Measurements from ENCODE around the gene CTBS.

Gene CTBS

DNA sequence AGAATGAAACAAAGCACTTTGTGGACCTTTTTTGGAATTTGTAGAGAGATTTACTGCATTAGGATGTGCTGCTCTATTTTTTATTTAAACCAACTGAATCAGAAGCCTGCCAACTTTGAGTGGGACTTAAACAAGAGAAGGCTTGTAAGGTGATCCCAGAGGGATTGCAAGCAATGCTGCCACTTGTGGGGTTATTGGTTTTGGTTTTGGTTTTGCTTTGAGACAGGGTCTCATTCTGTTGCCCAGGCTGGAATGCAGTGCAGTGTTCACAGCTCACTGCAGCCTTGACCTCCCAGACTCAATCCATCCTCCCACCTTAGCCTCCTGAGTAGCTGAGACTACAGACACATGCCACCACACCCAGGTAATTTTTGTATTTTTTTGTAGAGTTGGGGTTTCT lies 35.6 kb downstream of the CTBS start:
- no peak overlapping the region for H3K23ac ChIP-seq (ENCODE audit: low read length)
- no peak overlapping the region for H2BK120ac ChIP-seq (ENCODE audit: low read depth, low read length)
- no peak overlapping the region for H2BK5ac ChIP-seq (ENCODE audit: low read length)
- H2AK5ac ChIP-seq (ENCODE audit: low read length) = no peak overlapping the region
- H2BK15ac ChIP-seq (replicated peaks; ENCODE audit: low read depth) = no peak overlapping the region
- DNase-seq = no peak
- H3K4me3 ChIP-seq (ENCODE audit: low read length) = no peak overlapping the region
- H3K36me3 ChIP-seq (ENCODE audit: control insufficient read depth, insufficient read depth, low read length) = no peaks in the 10 kb centered on the region
- H3K27ac ChIP-seq (ENCODE audit: low read depth, low read length) = no peak overlapping the region
- no peaks in the 10 kb centered on the region for H3K79me2 ChIP-seq (ENCODE audit: control insufficient read depth, insufficient read depth, low read length)
- H3K18ac ChIP-seq (ENCODE audit: low read length) = no peak overlapping the region
- H4K8ac ChIP-seq (ENCODE audit: low read depth, low read length) = no peak overlapping the region
- no peaks in the 10 kb centered on the region for H3K27me3 ChIP-seq (ENCODE audit: insufficient read depth, low read length, poor library complexity)
- H3K56ac ChIP-seq (ENCODE audit: low read length) = no peak overlapping the region
- H3K4me2 ChIP-seq (ENCODE audit: low read length) = no peak overlapping the region
- no peak overlapping the region for H3K9ac ChIP-seq (ENCODE audit: low read length)
- H3K4me1 ChIP-seq (ENCODE audit: control insufficient read depth, low read depth, low read length) = no peaks in the 10 kb centered on the region
- H4K5ac ChIP-seq (ENCODE audit: low read length) = no peak overlapping the region
- no peak overlapping the region for H3K4ac ChIP-seq (ENCODE audit: low read depth, low read length)
- H3K79me1 ChIP-seq (ENCODE audit: low read length) = no peaks in the 10 kb centered on the region

DNA sequence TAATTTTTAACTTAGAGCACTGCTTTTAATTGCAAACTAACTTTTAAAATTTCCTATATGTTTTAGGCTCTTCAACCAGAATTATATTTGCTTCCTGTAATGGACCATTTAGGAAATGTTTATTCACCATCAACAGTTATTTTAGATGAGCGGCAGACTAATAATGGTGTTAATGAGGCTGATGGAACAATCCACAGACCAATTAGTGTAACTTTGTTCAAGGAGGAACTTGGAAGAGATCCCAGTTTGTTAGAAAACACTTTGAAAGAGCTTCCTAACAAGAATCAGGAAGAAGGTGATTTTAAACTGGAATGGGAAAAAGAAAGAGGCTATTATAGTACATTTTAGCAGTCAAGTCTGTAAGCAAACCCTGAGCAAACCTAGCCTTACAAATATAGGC lies 48.5 kb downstream of the CTBS start:
- no CpG with 5 or more reads among the region's 1 CpG for WGBS (ENCODE audit: extremely low coverage, insufficient coverage, low lambda C conversion rate)

DNA sequence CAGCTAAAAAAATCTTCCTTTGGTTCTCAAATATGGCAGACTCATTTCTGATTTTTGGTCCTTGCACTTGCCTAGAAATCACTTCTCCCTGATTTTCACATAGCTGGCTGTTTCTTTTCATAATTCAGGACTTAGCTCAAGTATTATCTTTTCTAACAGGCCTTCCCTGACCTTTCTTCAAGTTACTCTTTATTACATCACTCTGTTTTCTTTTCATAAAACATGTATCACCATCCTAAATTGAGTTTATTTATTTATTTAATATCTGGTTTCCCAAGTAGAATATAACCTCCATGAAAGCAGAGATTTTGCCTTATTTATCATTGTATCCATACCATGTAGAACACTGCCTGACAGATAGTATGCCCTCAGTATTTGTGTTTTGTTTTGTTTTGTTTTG lies 49.6 kb downstream of the CTBS start:
- Histone ChIP-seq H3K4me2 (ENCODE audit: low read length) (no peak overlapping the region), H3K79me1 (ENCODE audit: low read length) (no peaks in the 10 kb centered on the region), H3K79me2 (ENCODE audit: control insufficient read depth, insufficient read depth, low read length) (no peaks in the 10 kb centered on the region), H3K27ac (ENCODE audit: low read depth, low read length) (no peak overlapping the region), H3K4ac (ENCODE audit: low read depth, low read length) (no peak overlapping the region), H3K36me3 (ENCODE audit: control insufficient read depth, insufficient read depth, low read length) (no peaks in the 10 kb centered on the region), H4K5ac (ENCODE audit: low read length) (no peak overlapping the region), H2BK5ac (ENCODE audit: low read length) (no peak overlapping the region), H3K56ac (ENCODE audit: low read length) (no peak overlapping the region), H3K4me1 (ENCODE audit: control insufficient read depth, low read depth, low read length) (no peaks in the 10 kb centered on the region), H3K27me3 (ENCODE audit: insufficient read depth, low read length, poor library complexity) (no peaks in the 10 kb centered on the region), H3K9ac (ENCODE audit: low read length) (no peak overlapping the region), H2AK5ac (ENCODE audit: low read length) (no peak overlapping the region), H3K4me3 (ENCODE audit: low read length) (no peak overlapping the region), H3K18ac (ENCODE audit: low read length) (no peak overlapping the region), H2BK120ac (ENCODE audit: low read depth, low read length) (no peak overlapping the region), H4K8ac (ENCODE audit: low read depth, low read length) (no peak overlapping the region), H3K23ac (ENCODE audit: low read length) (no peak overlapping the region), H2BK15ac (replicated peaks; ENCODE audit: low read depth) (no peak overlapping the region)
- DNase-seq = no peak

More for the DNA sequence above, 48.5 kb downstream of the CTBS start:
- Histone ChIP-seq H3K27ac (ENCODE audit: low read depth, low read length) (no peak overlapping the region), H3K27me3 (ENCODE audit: insufficient read depth, low read length, poor library complexity) (no peaks in the 10 kb centered on the region), H2AK5ac (ENCODE audit: low read length) (no peak overlapping the region), H3K36me3 (ENCODE audit: control insufficient read depth, insufficient read depth, low read length) (no peaks in the 10 kb centered on the region), H3K56ac (ENCODE audit: low read length) (no peak overlapping the region), H2BK120ac (ENCODE audit: low read depth, low read length) (no peak overlapping the region), H3K9ac (ENCODE audit: low read length) (no peak overlapping the region), H3K79me1 (ENCODE audit: low read length) (no peaks in the 10 kb centered on the region), H3K23ac (ENCODE audit: low read length) (no peak overlapping the region), H3K18ac (ENCODE audit: low read length) (no peak overlapping the region), H3K4me2 (ENCODE audit: low read length) (no peak overlapping the region), H3K4me3 (ENCODE audit: low read length) (no peak overlapping the region), H3K4me1 (ENCODE audit: control insufficient read depth, low read depth, low read length) (no peaks in the 10 kb centered on the region), H3K4ac (ENCODE audit: low read depth, low read length) (no peak overlapping the region), H4K5ac (ENCODE audit: low read length) (no peak overlapping the region), H4K8ac (ENCODE audit: low read depth, low read length) (no peak overlapping the region), H3K79me2 (ENCODE audit: control insufficient read depth, insufficient read depth, low read length) (no peaks in the 10 kb centered on the region), H2BK15ac (replicated peaks; ENCODE audit: low read depth) (no peak overlapping the region), H2BK5ac (ENCODE audit: low read length) (no peak overlapping the region)
- DNase-seq = no peak

DNA sequence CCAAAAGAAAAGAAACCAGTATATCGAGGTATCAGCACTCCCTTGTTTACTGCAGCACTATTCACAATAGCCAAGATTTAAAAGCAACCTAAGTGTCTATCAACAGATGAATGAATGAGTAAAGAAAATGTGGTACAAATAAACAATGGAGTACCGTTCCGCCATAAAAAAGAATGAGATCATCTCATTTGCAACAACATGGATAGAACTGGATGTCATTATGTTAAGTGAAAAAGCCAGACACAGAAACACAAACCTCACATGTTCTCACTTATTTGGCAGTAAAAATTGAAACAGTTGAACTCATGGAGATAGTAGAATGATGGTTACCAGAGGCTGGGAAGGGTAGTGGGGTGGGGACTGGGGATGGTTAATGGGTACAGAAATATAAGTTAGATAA lies 63.6 kb downstream of the CTBS start:
- no peak for DNase-seq
- Histone ChIP-seq H3K18ac (ENCODE audit: low read length) (no peak overlapping the region), H3K56ac (ENCODE audit: low read length) (no peak overlapping the region), H3K23ac (ENCODE audit: low read length) (no peak overlapping the region), H3K4me3 (ENCODE audit: low read length) (no peak overlapping the region), H2BK120ac (ENCODE audit: low read depth, low read length) (no peak overlapping the region), H4K5ac (ENCODE audit: low read length) (no peak overlapping the region), H2BK5ac (ENCODE audit: low read length) (no peak overlapping the region), H3K4me2 (ENCODE audit: low read length) (no peak overlapping the region), H4K8ac (ENCODE audit: low read depth, low read length) (no peak overlapping the region), H3K9ac (ENCODE audit: low read length) (no peak overlapping the region), H2BK15ac (replicated peaks; ENCODE audit: low read depth) (no peak overlapping the region), H3K4me1 (ENCODE audit: control insufficient read depth, low read depth, low read length) (no peaks in the 10 kb centered on the region), H3K27ac (ENCODE audit: low read depth, low read length) (no peak overlapping the region), H3K4ac (ENCODE audit: low read depth, low read length) (no peak overlapping the region), H2AK5ac (ENCODE audit: low read length) (no peak overlapping the region), H3K36me3 (ENCODE audit: control insufficient read depth, insufficient read depth, low read length) (no peaks in the 10 kb centered on the region), H3K79me1 (ENCODE audit: low read length) (no peaks in the 10 kb centered on the region), H3K79me2 (ENCODE audit: control insufficient read depth, insufficient read depth, low read length) (no peaks in the 10 kb centered on the region), H3K27me3 (ENCODE audit: insufficient read depth, low read length, poor library complexity) (no peaks in the 10 kb centered on the region)
- no CpG with 5 or more reads among the region's 3 CpGs for WGBS (ENCODE audit: extremely low coverage, insufficient coverage, low lambda C conversion rate)

DNA sequence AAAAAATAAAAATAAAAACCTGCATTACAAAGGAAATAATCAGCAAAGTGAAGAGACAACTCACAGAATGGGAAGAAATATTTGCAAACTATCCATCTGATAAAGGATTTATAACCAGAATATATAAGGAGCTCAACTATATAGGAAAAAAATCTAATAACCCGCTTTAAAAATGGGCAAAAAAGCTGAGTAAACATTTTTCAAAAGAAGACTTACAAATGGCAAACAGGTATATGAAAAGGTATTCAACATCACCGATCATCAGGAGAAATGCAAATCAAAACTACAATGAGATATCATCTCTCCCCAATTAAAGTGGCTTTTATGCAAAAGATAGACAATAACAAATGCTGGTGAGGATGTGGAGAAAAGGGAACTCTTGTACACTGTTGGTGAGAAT lies 64.1 kb downstream of the CTBS start:
- H3K9ac ChIP-seq (ENCODE audit: low read length) = no peak overlapping the region
- no peaks in the 10 kb centered on the region for H3K27me3 ChIP-seq (ENCODE audit: insufficient read depth, low read length, poor library complexity)
- H3K36me3 ChIP-seq (ENCODE audit: control insufficient read depth, insufficient read depth, low read length) = no peaks in the 10 kb centered on the region
- no peak overlapping the region for H3K4me3 ChIP-seq (ENCODE audit: low read length)
- whole genome bisulfite sequencing (ENCODE audit: extremely low coverage, insufficient coverage, low lambda C conversion rate) = no CpG with 5 or more reads among the region's 2 CpGs
- no peak overlapping the region for H4K5ac ChIP-seq (ENCODE audit: low read length)
- no peak overlapping the region for H3K23ac ChIP-seq (ENCODE audit: low read length)
- no peak overlapping the region for H2BK15ac ChIP-seq (replicated peaks; ENCODE audit: low read depth)
- no peak overlapping the region for H3K56ac ChIP-seq (ENCODE audit: low read length)
- H3K79me1 ChIP-seq (ENCODE audit: low read length) = peaks cover under 1% of the 10 kb centered on the region
- no peak overlapping the region for H3K4ac ChIP-seq (ENCODE audit: low read depth, low read length)
- H3K27ac ChIP-seq (ENCODE audit: low read depth, low read length) = no peak overlapping the region
- H3K79me2 ChIP-seq (ENCODE audit: control insufficient read depth, insufficient read depth, low read length) = peaks cover 5% of the 10 kb centered on the region
- no peak for DNase-seq
- H3K4me1 ChIP-seq (ENCODE audit: control insufficient read depth, low read depth, low read length) = no peaks in the 10 kb centered on the region
- H3K18ac ChIP-seq (ENCODE audit: low read length) = no peak overlapping the region
- no peak overlapping the region for H2BK5ac ChIP-seq (ENCODE audit: low read length)
- no peak overlapping the region for H3K4me2 ChIP-seq (ENCODE audit: low read length)
- no peak overlapping the region for H2AK5ac ChIP-seq (ENCODE audit: low read length)
- H4K8ac ChIP-seq (ENCODE audit: low read depth, low read length) = no peak overlapping the region
- no peak overlapping the region for H2BK120ac ChIP-seq (ENCODE audit: low read depth, low read length)

DNA sequence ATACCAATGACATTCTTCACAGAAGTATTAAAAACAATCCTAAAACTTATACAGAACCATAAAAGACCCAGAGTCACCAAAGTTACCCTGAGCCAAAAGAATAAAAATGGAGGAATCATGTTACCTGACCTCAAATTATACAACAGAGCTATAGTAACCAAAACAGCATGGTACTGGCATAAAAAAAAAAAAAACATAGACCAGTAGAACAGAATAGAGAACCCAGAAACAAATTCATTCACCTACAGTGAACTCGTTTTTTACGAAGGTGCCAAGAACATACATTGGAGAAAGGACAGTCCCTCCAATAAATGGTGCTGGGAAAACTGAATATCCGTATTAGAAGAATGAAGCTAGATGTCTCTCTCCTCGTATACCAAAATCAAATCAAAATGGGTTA lies 65.2 kb downstream of the CTBS start:
- Histone ChIP-seq H3K18ac (ENCODE audit: low read length) (no peak overlapping the region), H3K79me2 (ENCODE audit: control insufficient read depth, insufficient read depth, low read length) (peaks cover 16% of the 10 kb centered on the region), H2BK120ac (ENCODE audit: low read depth, low read length) (no peak overlapping the region), H2BK15ac (replicated peaks; ENCODE audit: low read depth) (no peak overlapping the region), H3K79me1 (ENCODE audit: low read length) (peaks cover 6% of the 10 kb centered on the region), H3K23ac (ENCODE audit: low read length) (no peak overlapping the region), H2AK5ac (ENCODE audit: low read length) (no peak overlapping the region), H4K8ac (ENCODE audit: low read depth, low read length) (no peak overlapping the region), H4K5ac (ENCODE audit: low read length) (no peak overlapping the region), H3K4me1 (ENCODE audit: control insufficient read depth, low read depth, low read length) (peaks cover 2% of the 10 kb centered on the region), H2BK5ac (ENCODE audit: low read length) (no peak overlapping the region), H3K9ac (ENCODE audit: low read length) (no peak overlapping the region), H3K56ac (ENCODE audit: low read length) (no peak overlapping the region), H3K27me3 (ENCODE audit: insufficient read depth, low read length, poor library complexity) (no peaks in the 10 kb centered on the region), H3K4ac (ENCODE audit: low read depth, low read length) (no peak overlapping the region), H3K27ac (ENCODE audit: low read depth, low read length) (no peak overlapping the region), H3K36me3 (ENCODE audit: control insufficient read depth, insufficient read depth, low read length) (no peaks in the 10 kb centered on the region), H3K4me2 (ENCODE audit: low read length) (no peak overlapping the region), H3K4me3 (ENCODE audit: low read length) (no peak overlapping the region)
- DNase-seq = no peak
- no CpG with 5 or more reads among the region's 4 CpGs for WGBS (ENCODE audit: extremely low coverage, insufficient coverage, low lambda C conversion rate)

Data from mesendoderm (in vitro differentiated cells).